ENCODE data around the gene SLC43A2.

The SLC43A2 gene

GRCh38 chr17:1643293-1643998 is 14.8 kb upstream of the SLC43A2 start:
- DNase-seq = peak; percentile 79

- DNase-seq = no peak
Measured at GRCh38 chr17:1641065-1641403, 12.4 kb upstream of the SLC43A2 start.

GRCh38 chr17:1640329-1641064 is 11.9 kb upstream of the SLC43A2 start:
- DNase-seq = no peak

- no peak for DNase-seq
Measured at GRCh38 chr17:1639549-1640180, 11.0 kb upstream of the SLC43A2 start.

GRCh38 chr17:1638624-1639300 is 10.1 kb upstream of the SLC43A2 start:
- no peak for DNase-seq

GRCh38 chr17:1638171-1638590 is 9.5 kb upstream of the SLC43A2 start:
- DNase-seq = no peak

GRCh38 chr17:1636732-1637285 is 8.2 kb upstream of the SLC43A2 start:
- no peak for DNase-seq

GRCh38 chr17:1635675-1636465 is 7.2 kb upstream of the SLC43A2 start:
- no peak for DNase-seq

- no peak for DNase-seq
Measured at GRCh38 chr17:1634841-1635650, 6.4 kb upstream of the SLC43A2 start.

GRCh38 chr17:1630662-1631061 is 2.0 kb upstream of the SLC43A2 start:
- no peak for DNase-seq

GRCh38 chr17:1629504-1630310 is 1.1 kb upstream of the SLC43A2 start:
- DNase-seq = peak; percentile 92

GRCh38 chr17:1628856-1629503 is 346 bp upstream of the SLC43A2 start:
- DNase-seq = peak; percentile 93

GRCh38 chr17:1627182-1627981 is 1.3 kb downstream of the SLC43A2 start:
- no peak for DNase-seq

GRCh38 chr17:1626333-1626732 is 2.3 kb downstream of the SLC43A2 start:
- no peak for DNase-seq

GRCh38 chr17:1625581-1625980 is 3.1 kb downstream of the SLC43A2 start:
- DNase-seq = no peak

- no peak for DNase-seq
Measured at GRCh38 chr17:1625053-1625452, 3.6 kb downstream of the SLC43A2 start.

GRCh38 chr17:1624650-1625049 is 4.0 kb downstream of the SLC43A2 start:
- DNase-seq = no peak

GRCh38 chr17:1623057-1623630 is 5.5 kb downstream of the SLC43A2 start:
- no peak for DNase-seq

Data from activated CD8-positive, alpha-beta memory T cell treated with anti-CD3 and anti-CD28 coated beads, Interleukin-2, amount 50 U/mL, for 48 hours (primary cell).